Liver (tissue), 3 donors: ENCODE results near the gene PIGN.

Experiments
- ATF3 ChIP-seq: IDR thresholded peaks from 2 replicates; pipeline ENCODE4 v1.6.1; 2016; ENCODE audit warnings: antibody characterized with exemption
- CTCF ChIP-seq: fragments of 150-350 bp; IDR thresholded peaks from 2 replicates; pipeline ENCODE4 v1.5.1; 2017; ENCODE audit warnings: improper control_type of control experiment, low read depth, low read length; ENCODE audit not compliant: missing input control
- EGR1 ChIP-seq, 2 donors: IDR thresholded peaks; 2 replicates each; pipeline ENCODE4 v1.6.1; 2016 to 2018; ENCODE audit warnings: antibody characterized with exemption in 2 of 2, low read depth in 2 of 2
- FOXA2 ChIP-seq: IDR thresholded peaks from 2 replicates; pipeline ENCODE4 v1.6.1; 2016; ENCODE audit warnings: antibody characterized with exemption
- RXRA ChIP-seq, 2 donors: IDR thresholded peaks; 2 replicates each; pipeline ENCODE4 v1.6.1; 2017 to 2018; ENCODE audit warnings: antibody characterized with exemption in 2 of 2, mild to moderate bottlenecking in 1 of 2
- SP1 ChIP-seq: IDR thresholded peaks from 2 replicates; pipeline ENCODE4 v1.6.1; 2018; ENCODE audit warnings: antibody characterized with exemption, mild to moderate bottlenecking
- YY1 ChIP-seq: IDR thresholded peaks from 2 replicates; pipeline ENCODE4 v1.6.1; 2016; ENCODE audit warnings: antibody characterized with exemption, mild to moderate bottlenecking
- donor health status: healthy.
- donor health status: healthy.

- TF ChIP-seq ATF3 = no peak
- TF ChIP-seq CTCF = no peak
- TF ChIP-seq SP1 = no peak
- TF ChIP-seq RXRA (IDR thresholded peaks at IDR 0.05) = no peak
- no peak for TF ChIP-seq FOXA2
- no peak for TF ChIP-seq YY1
- no peak for TF ChIP-seq EGR1 (IDR thresholded peaks at IDR 0.05; ENCODE audit: low read depth in 2 of 2)
These were observed 10.1 kb upstream of the PIGN start for GRCh38 chr18:62196980-62197379.
